MM.1S (cell line): ENCODE data around the gene SNX1.

Source experiments
- CTCF ChIP-seq: fragments of 300-600 bp; sonication (generic); IDR thresholded peaks from 2 replicates; pipeline ENCODE4 v1.5.1; 2016; ENCODE audit warnings: antibody characterized with exemption, low read length, mixed read lengths
- EZH2 ChIP-seq: fragments of 300-600 bp; sonication (generic); optimal IDR thresholded peaks from 2 replicates; pipeline ENCODE3; 2017; ENCODE audit warnings: low read depth, mild to moderate bottlenecking, antibody characterized with exemption, low read length, mixed read lengths

DNA sequence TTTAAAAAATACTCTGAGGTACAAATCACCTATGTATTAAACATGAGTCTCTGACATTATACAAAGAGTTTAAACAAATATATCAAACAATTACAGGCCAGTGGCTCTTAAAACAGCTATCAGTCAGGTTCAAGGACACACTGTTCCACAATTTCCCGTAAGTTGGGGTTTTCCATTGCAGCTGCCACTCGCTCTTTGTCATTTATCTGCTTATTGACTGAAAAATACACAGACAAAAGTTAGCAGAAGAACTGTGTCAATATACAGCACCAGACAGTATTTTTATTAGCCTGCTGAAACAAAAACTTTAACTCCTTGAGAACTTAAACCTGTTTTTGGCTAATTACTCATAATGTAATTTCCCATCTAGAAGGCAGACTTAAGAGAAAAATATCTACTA lies 23.0 kb upstream of the SNX1 start:
- TF ChIP-seq EZH2 (no peak), CTCF (no peak)
